Measurements from ENCODE around the gene RAD51B. TPM values are rescaled to one million over a fixed set of nuclear protein-coding genes. Genes with fewer than 3 reads are reported as not detected.

RAD51B gene
- total and polyA plus RNA-seq, 8 donors = 1.8 to 30.7 (median 15.3) TPM

DNA sequence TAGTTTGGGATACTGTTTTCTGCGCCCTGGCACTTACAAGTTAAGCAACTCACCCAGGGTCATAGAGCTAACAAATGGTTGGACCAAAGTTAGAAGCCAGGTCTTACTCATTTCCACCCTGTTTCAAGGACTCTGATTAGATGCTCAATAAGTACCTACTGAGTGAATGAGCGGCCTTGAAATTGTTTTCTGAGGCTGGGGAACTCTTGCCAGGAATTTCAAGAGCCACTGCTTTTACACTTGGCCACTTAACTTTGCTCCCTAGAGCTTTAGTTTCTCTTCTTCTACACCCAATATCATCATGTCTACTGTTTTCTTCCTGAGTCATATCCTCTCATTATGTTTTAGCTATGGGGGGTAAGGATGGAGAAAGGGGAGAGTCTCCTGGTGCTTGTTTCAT is 541.7 kb downstream of the RAD51B start:
- Histone ChIP-seq H3K9me3 (no peaks in the 10 kb centered on the region), H3K27me3 (no peaks in the 10 kb centered on the region), H3K4me1 (peaks cover 0 to 57% (median 31%) of the 10 kb centered on the region in 4 donors), H3K4me3 (no peak overlapping the region), H3K36me3 (no peaks in the 10 kb centered on the region), H3K27ac (peak overlapping the region in 1 of 5 donors; percentile 81)
- TF ChIP-seq POLR2A (IDR thresholded peaks at IDR 0.05) = no peak
- no peak for TF ChIP-seq EP300 (IDR thresholded peaks at IDR 0.05)
- TF ChIP-seq, protein P1, sequence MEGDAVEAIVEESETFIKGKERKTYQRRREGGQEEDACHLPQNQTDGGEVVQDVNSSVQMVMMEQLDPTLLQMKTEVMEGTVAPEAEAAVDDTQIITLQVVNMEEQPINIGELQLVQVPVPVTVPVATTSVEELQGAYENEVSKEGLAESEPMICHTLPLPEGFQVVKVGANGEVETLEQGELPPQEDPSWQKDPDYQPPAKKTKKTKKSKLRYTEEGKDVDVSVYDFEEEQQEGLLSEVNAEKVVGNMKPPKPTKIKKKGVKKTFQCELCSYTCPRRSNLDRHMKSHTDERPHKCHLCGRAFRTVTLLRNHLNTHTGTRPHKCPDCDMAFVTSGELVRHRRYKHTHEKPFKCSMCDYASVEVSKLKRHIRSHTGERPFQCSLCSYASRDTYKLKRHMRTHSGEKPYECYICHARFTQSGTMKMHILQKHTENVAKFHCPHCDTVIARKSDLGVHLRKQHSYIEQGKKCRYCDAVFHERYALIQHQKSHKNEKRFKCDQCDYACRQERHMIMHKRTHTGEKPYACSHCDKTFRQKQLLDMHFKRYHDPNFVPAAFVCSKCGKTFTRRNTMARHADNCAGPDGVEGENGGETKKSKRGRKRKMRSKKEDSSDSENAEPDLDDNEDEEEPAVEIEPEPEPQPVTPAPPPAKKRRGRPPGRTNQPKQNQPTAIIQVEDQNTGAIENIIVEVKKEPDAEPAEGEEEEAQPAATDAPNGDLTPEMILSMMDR (IDR thresholded peaks at IDR 0.05) = no peak
- DNase-seq = no peak
- WGBS, 5 donors = 82 to 91% (median 89%) methylated on average over 2 of the region's 2 CpGs
- intact Hi-C loops (cut with DNase I; ENCODE audit: low total_unique reads) = no loop called here

DNA sequence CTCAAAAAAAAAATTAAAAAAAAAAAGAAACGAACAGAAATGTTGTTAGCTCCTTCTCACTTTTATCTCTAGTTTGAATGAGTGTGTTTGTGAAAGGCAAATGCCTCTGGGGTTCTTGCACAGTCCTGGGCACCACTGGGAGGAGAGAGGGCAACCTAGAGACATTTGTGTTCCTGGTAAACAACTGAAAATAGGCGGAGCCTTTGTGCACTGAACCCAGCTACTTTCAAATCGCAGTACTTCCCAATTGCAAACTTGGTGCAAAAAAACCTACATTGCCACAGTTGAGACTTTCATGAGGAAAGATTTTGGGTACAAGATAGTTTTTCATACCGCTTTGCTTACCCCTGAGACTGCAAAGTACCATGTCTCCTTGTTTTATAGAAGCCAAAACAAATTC is 543.3 kb downstream of the RAD51B start:
- Histone ChIP-seq H3K4me3 (no peak overlapping the region), H3K36me3 (no peaks in the 10 kb centered on the region), H3K27me3 (no peaks in the 10 kb centered on the region), H3K9me3 (no peaks in the 10 kb centered on the region), H3K27ac (no peak overlapping the region), H3K4me1 (peaks cover 0 to 58% (median 35%) of the 10 kb centered on the region in 4 donors)
- intact Hi-C loops (cut with DNase I; ENCODE audit: low total_unique reads) = no loop called here
- TF ChIP-seq POLR2AphosphoS5 (IDR thresholded peaks at IDR 0.05) (no peak), POLR2A (IDR thresholded peaks at IDR 0.05) (no peak), EP300 (IDR thresholded peaks at IDR 0.05) (no peak)
- TF ChIP-seq, protein P1 (IDR thresholded peaks at IDR 0.05) = no peak
- no peak for DNase-seq
- 57 to 74% (median 63%) methylated on average over 4 of the region's 4 CpGs for WGBS, 5 donors

DNA sequence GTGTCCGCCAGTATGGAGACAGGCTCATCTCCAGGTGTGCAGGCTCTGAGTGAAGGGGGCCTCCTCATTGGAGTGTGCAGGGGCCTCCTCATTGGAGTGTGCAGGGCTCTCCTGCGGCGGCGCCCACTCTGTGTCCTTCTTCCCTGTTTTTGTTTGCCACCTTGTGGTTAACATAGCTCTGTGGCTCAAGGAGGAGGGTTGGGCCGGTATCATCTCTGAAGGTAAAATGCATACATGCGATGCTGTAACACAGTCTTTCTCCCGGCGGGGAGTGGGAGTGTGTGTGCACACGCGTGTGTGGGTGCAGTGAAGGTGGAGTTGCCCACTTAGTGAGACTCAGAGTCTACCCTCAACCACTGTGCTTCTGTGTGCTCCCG is 543.9 kb downstream of the RAD51B start:
- DNase-seq = peak in 1 of 2 donors; percentile 65
- no peak overlapping the region for H3K4me3 ChIP-seq
- peak overlapping the region in 3 of 5 donors; percentile 61 to 77 (median 71) for H3K27ac ChIP-seq
- intact Hi-C loops (cut with DNase I; ENCODE audit: low total_unique reads) = no loop called here
- TF ChIP-seq EP300 (IDR thresholded peaks at IDR 0.05) (no peak), POLR2AphosphoS5 (IDR thresholded peaks at IDR 0.05) (no peak), POLR2A (IDR thresholded peaks at IDR 0.05) (no peak)
- TF ChIP-seq, protein P1 (IDR thresholded peaks at IDR 0.05) = no peak
- no peaks in the 10 kb centered on the region for H3K9me3 ChIP-seq
- H3K36me3 ChIP-seq = no peaks in the 10 kb centered on the region
- peaks cover 0 to 63% (median 38%) of the 10 kb centered on the region in 4 donors for H3K4me1 ChIP-seq
- H3K27me3 ChIP-seq = no peaks in the 10 kb centered on the region
- 86 to 93% (median 89%) methylated on average over 11 of the region's 11 CpGs for WGBS, 5 donors

DNA sequence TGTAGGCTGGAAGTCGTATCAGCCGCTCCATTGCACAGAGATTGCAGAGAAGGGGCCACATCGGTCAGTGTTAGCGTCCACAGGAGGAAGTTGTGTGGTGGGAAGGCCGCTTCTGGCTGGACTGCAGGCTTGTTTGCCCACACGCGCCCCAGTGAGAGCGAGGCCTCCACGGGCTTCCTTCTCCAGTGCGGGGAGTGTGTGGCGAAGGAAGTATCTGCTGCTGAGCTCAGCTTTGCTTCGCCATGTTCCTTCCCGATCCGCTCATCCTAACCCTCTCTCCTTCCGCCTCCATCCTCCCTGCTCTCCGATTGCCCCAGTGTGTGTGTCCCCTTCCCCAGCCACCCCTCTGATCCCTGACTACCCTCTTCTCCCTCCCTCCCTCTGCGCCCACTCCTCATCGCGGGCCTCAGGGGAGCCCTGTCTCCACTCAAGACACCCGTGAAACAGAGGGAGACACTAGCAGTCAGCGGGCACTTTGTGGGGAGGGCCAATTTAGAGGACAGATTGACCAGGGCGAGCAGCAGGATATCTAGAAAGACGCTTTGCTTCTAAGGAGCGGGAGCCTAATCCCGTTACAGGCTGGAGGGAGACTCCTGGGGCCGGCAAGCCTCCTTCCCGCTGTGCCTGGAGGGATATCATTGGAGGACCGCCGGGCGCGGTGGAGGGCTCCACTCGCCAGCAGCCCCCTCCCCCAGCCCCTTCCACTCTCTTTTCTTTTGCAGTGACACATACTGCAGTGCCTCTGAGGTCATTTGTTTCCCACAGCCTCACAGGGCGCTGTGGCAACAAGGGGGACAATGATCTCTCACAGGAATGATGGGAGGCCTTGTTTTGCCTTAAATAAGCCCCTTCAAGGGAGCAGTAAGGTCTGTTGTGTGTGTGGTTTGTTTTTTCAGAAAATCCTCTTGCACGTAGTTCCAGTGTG is 544.5 kb downstream of the RAD51B start:
- no peak for TF ChIP-seq POLR2AphosphoS5 (IDR thresholded peaks at IDR 0.05)
- no peaks in the 10 kb centered on the region for H3K9me3 ChIP-seq
- peaks cover 0 to 64% (median 38%) of the 10 kb centered on the region in 4 donors for H3K4me1 ChIP-seq
- 70 to 91% (median 80%) methylated on average over 28 to 34 of the region's 34 CpGs for WGBS, 5 donors
- no peaks in the 10 kb centered on the region for H3K27me3 ChIP-seq
- peak overlapping the region in 4 of 5 donors; percentile 61 to 77 (median 68) for H3K27ac ChIP-seq
- peak in 1 of 2 donors; percentile 90 for DNase-seq
- no peaks in the 10 kb centered on the region for H3K36me3 ChIP-seq
- no peak overlapping the region for H3K4me3 ChIP-seq
- intact Hi-C loops (cut with DNase I; ENCODE audit: low total_unique reads) = no loop called here

DNA sequence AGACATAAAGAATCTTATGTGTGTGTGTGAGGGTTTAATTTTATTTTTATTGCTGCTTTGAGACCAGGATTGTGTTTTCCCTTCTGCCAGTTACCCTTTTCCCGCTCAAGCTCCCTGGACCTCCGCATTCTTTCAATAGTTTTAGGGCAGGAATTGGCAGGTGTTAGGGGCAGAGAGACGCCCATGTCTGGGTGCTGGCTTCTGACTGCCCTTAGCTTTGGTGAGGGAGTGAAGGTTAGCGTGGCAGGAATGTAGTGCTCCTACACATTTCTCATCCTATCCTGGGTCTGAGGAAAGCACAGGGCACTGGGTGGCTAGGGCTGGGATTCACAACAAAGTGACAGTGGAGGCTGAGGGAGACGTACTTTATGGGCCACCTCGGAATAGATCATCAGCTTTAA is 545.2 kb downstream of the RAD51B start:
- peaks cover 3 to 61% (median 32%) of the 10 kb centered on the region in 4 donors for H3K4me1 ChIP-seq

More for the DNA sequence above, 545.2 kb downstream of the RAD51B start:
- H3K4me3 ChIP-seq = no peak overlapping the region
- intact Hi-C loops (cut with DNase I; ENCODE audit: low total_unique reads) = no loop called here
- 42 to 61% (median 52%) methylated on average over 6 of the region's 6 CpGs for WGBS, 5 donors
- no peak for DNase-seq
- no peaks in the 10 kb centered on the region for H3K9me3 ChIP-seq
- no peaks in the 10 kb centered on the region for H3K36me3 ChIP-seq
- no peak for TF ChIP-seq EP300 (IDR thresholded peaks at IDR 0.05)
- no peak for TF ChIP-seq POLR2AphosphoS5 (IDR thresholded peaks at IDR 0.05)
- TF ChIP-seq, protein P1 (IDR thresholded peaks at IDR 0.05) = no peak
- TF ChIP-seq POLR2A (IDR thresholded peaks at IDR 0.05) = no peak
- H3K27me3 ChIP-seq = no peaks in the 10 kb centered on the region
- H3K27ac ChIP-seq = peak overlapping the region; percentile 44 to 77 (median 64)
